Hepatocyte (in vitro differentiated cells): ENCODE results near the gene PHF10. TPM values are rescaled to one million over a fixed set of nuclear protein-coding genes. Genes with fewer than 3 reads are reported as not detected.

Experiments used
- DNase-seq: peaks from one replicate; pipeline ENCODE4 v3.0.0-alpha.2; 2016; ENCODE audit warnings: low spot score
- H2AFZ ChIP-seq: fragments of 200-600 bp; sonication (generic); 2 replicates; pipeline ENCODE4 v1.6.0; 2016; ENCODE audit warnings: antibody characterized with exemption, mild to moderate bottlenecking
- H3K27ac ChIP-seq: fragments of 200-600 bp; sonication (generic); 2 replicates; pipeline ENCODE4 v1.5.1; 2016; ENCODE audit warnings: mild to moderate bottlenecking
- H3K27me3 ChIP-seq: fragments of 200-600 bp; sonication (generic); 2 replicates; pipeline ENCODE4 v1.6.1; 2016
- H3K36me3 ChIP-seq: fragments of 200-600 bp; sonication (generic); replicated peaks from 2 replicates; pipeline ENCODE4 v1.5.1; 2016; ENCODE audit warnings: low read depth; ENCODE audit not compliant: insufficient read depth
- H3K4me1 ChIP-seq: fragments of 200-600 bp; sonication (generic); 2 replicates; pipeline ENCODE4 v1.5.1; 2016; ENCODE audit warnings: mild to moderate bottlenecking, moderate library complexity; ENCODE audit not compliant: insufficient read depth
- H3K4me2 ChIP-seq: fragments of 200-600 bp; sonication (generic); 2 replicates; pipeline ENCODE4 v1.6.0; 2016
- H3K4me3 ChIP-seq: fragments of 200-600 bp; sonication (generic); 2 replicates; pipeline ENCODE4 v1.5.1; 2016; ENCODE audit warnings: mild to moderate bottlenecking
- H3K79me2 ChIP-seq: fragments of 200-600 bp; sonication (generic); 2 replicates; pipeline ENCODE4 v1.6.0; 2017; ENCODE audit warnings: mild to moderate bottlenecking
- H3K9me2 ChIP-seq: fragments of 200-600 bp; sonication (generic); replicated peaks from 2 replicates; pipeline ENCODE4 v1.6.0; 2017; ENCODE audit warnings: mild to moderate bottlenecking; ENCODE audit not compliant: insufficient read depth
- H3K9me3 ChIP-seq: fragments of 200-600 bp; sonication (generic); 2 replicates; pipeline ENCODE4 v1.5.1; 2016; ENCODE audit warnings: low read depth, mild to moderate bottlenecking
- H4K20me1 ChIP-seq: fragments of 200-600 bp; sonication (generic); 2 replicates; pipeline ENCODE4 v1.6.0; 2016; ENCODE audit warnings: mild to moderate bottlenecking; ENCODE audit not compliant: insufficient read depth, poor library complexity, severe bottlenecking
- WGBS: methylation state at CpG from one replicate; pipeline ENCODE4 v1.1.6; 2016; ENCODE audit warnings: low lambda C conversion rate; ENCODE audit errors: missing lambda C conversion rate; 5-methylcytosine and 5-hydroxymethylcytosine counted together
- polyA plus RNA-seq: library from polyadenylated mRNA; unstranded; fragments of >200 nt; fragmentation: Nextera tagmentation; extraction: Ambion mirVana; gene quantifications from 2 replicates; pipeline ENCODE4 v1.2.1, GENCODE V29; 2016
- total RNA-seq: library from RNA; depleted of rRNA; stranded (reverse); fragments of >200 nt; gene quantifications from 2 replicates; pipeline ENCODE4 v1.2.3, GENCODE V29; 2014
- TF ChIP-seq, protein P1 (sequence below): fragments of 200-600 bp; sonication (generic); IDR thresholded peaks from 2 replicates; pipeline ENCODE4 v1.5.1; 2016; ENCODE audit warnings: antibody characterized with exemption, mild to moderate bottlenecking; ENCODE audit not compliant: poor library complexity

The PHF10 gene
- total and polyA plus RNA-seq, 2 experiments from 2014 or later = 30.1 to 41.8 TPM

DNA sequence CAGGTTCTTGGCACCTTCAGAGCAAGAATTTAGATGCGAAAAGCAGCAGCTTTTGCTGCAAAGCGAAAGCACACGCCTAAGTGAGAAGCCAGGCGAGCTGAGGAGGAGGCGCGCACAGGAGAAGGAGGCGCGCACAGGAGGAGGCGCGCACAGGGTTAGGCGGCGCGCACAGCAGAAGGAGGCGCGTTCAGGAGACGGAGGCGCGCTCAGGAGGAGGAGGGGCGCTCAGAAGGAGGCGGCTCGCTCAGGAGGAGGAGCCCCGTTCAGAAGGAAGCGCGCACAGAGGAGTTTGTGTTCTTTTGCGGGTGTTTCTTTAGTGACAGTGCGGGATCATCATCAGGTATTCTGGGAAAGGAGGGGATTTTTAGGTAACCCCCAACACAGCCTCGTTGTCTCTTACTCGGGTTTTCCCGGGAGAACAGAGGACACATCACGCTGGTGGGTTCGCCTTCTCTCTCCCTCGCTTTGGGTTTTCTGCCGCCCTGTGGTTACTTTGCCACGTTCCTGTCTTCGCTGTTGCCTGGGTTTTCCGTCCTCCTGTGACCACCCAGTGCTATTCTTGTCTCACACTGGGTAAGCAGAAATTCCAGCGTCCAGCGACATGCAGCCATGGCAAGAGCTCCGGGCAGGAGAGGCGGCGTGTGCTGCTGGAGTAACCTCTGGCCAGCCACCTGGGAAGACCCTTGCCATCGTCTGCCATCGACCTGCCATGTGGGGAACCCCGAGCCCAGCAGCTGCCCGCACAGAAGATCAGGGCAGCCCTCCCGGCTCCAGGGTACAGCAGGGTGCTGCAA, 69.5 kb downstream of the PHF10 start:
- Histone ChIP-seq H3K9me3 (no peaks in the 10 kb centered on the region), H3K4me2 (no peak overlapping the region), H3K9me2 (no peaks in the 10 kb centered on the region), H3K27me3 (no peaks in the 10 kb centered on the region), H4K20me1 (no peaks in the 10 kb centered on the region), H3K4me3 (no peak overlapping the region), H3K79me2 (no peaks in the 10 kb centered on the region), H3K4me1 (no peaks in the 10 kb centered on the region), H3K36me3 (no peaks in the 10 kb centered on the region), H2AFZ (no peak overlapping the region), H3K27ac (no peak overlapping the region)
- no peak for DNase-seq
- TF ChIP-seq, protein P1, sequence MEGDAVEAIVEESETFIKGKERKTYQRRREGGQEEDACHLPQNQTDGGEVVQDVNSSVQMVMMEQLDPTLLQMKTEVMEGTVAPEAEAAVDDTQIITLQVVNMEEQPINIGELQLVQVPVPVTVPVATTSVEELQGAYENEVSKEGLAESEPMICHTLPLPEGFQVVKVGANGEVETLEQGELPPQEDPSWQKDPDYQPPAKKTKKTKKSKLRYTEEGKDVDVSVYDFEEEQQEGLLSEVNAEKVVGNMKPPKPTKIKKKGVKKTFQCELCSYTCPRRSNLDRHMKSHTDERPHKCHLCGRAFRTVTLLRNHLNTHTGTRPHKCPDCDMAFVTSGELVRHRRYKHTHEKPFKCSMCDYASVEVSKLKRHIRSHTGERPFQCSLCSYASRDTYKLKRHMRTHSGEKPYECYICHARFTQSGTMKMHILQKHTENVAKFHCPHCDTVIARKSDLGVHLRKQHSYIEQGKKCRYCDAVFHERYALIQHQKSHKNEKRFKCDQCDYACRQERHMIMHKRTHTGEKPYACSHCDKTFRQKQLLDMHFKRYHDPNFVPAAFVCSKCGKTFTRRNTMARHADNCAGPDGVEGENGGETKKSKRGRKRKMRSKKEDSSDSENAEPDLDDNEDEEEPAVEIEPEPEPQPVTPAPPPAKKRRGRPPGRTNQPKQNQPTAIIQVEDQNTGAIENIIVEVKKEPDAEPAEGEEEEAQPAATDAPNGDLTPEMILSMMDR = no peak
- WGBS = 98% methylated on average over 40 of the region's 46 CpGs

Other genes starting within 250 kb of the PHF10 start
- 27.4 and 27.7 TPM in 2 replicates for gene WDR27, start 22.5 kb downstream of the PHF10 start, total RNA-seq
- 29.7 and 38.6 TPM in 2 replicates for gene WDR27, start 22.5 kb downstream of the PHF10 start, polyA plus RNA-seq
- 57.1 and 58.8 TPM in 2 replicates for gene C6orf120, start 22.4 kb downstream of the PHF10 start, total RNA-seq
- 25.6 and 37.9 TPM in 2 replicates for gene C6orf120, start 22.4 kb downstream of the PHF10 start, polyA plus RNA-seq
- 2.9 and 4.0 TPM in 2 replicates for gene DYNLT2, start 27.1 kb upstream of the PHF10 start, total RNA-seq
- gene DYNLT2, start 27.1 kb upstream of the PHF10 start, polyA plus RNA-seq = 3.1 and 4.2 TPM in 2 replicates
- 16.9 and 27.4 TPM in 2 replicates for gene ERMARD, start 27.1 kb upstream of the PHF10 start, total RNA-seq
- gene ERMARD, start 27.1 kb upstream of the PHF10 start, polyA plus RNA-seq = 22.7 and 25.5 TPM in 2 replicates